MM.1S (cell line): Measurements from ENCODE around the gene VAX1.

ENCODE experiments used
- CTCF ChIP-seq: fragments of 300-600 bp; sonication (generic); IDR thresholded peaks from 2 replicates; pipeline ENCODE4 v1.5.1; 2016; ENCODE audit warnings: antibody characterized with exemption, low read length, mixed read lengths
- EZH2 ChIP-seq: fragments of 300-600 bp; sonication (generic); optimal IDR thresholded peaks from 2 replicates; pipeline ENCODE3; 2017; ENCODE audit warnings: low read depth, mild to moderate bottlenecking, antibody characterized with exemption, low read length, mixed read lengths

GRCh38 chr10:117166418-117167345 is 28.6 kb upstream of the VAX1 start:
- TF ChIP-seq CTCF (no peak), EZH2 (no peak)
